GM23248 (cell line): ENCODE data around the gene SH3RF3.

ENCODE experiments used
- EZH2 ChIP-seq: fragments of 200-600 bp; sonication (generic); IDR thresholded peaks from 2 replicates; pipeline ENCODE4 v1.6.1; 2018; ENCODE audit warnings: antibody characterized with exemption, mild to moderate bottlenecking; ENCODE audit not compliant: insufficient read depth, poor library complexity, severe bottlenecking
- EZH2phosphoT487 ChIP-seq: fragments of 200-600 bp; sonication (generic); IDR thresholded peaks from 2 replicates; pipeline ENCODE4 v1.6.1; 2018; ENCODE audit warnings: antibody characterized with exemption, moderate library complexity, mild to moderate bottlenecking, low read depth; ENCODE audit not compliant: insufficient read depth

DNA sequence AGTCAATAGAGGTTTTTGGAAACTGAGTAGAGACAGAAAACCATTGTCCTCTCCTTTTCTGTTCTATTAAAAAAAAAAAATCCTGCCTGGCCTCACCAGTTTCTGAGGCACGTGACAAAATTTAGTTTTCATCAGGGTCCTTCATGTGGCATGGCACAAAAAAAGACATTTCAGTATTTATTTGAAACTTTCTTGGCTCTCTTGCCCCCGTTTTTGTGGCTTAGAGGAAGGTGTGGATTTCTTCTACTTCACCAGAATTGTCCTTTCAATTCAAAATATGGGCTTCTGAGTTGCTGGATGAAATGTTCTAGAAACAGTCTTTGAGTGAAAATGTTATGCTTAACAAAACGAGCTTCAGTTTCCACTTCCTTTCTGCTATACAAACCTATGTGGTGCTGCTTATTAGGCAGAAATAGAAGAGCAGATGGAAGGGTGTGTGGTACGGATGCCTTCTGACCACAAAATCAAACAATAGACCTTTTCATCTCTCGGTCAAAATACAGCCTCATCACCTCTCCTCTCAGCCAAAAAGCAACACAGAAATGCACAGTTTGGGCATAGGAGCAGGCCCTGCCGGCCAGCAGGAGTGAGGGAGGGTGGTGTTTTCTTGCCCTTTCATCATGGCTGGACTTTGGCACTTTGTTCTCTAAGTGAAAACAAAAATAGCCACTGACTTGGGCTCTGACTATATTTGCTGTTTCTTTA, 89.2 kb downstream of the SH3RF3 start:
- no peak for TF ChIP-seq EZH2
- TF ChIP-seq EZH2phosphoT487: no peak
